ENCODE measurements around the gene PHF8. TPM values are rescaled to one million over a fixed set of nuclear protein-coding genes. Genes with fewer than 3 reads are reported as not detected.

The PHF8 gene
- total RNA-seq, 1 experiment from 2014 or later: 26.7 TPM

DNA sequence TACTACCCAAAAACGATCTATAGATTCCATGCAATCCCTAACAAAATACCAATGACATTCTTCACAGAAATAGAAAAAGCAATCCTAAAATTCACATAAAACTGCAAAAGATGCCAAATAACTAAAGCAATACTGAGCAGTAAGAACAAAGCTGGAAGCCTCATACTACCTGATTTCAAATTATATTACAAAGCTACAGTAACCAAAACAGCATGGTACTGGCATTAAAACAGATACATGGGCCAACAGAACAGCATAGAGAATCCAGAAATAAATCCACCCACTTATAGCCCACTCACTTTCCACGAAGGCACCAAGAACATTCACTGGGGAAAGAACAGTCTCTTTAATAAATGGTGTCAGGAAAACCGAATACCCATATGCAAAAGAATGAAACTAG lies 74.7 kb downstream of the PHF8 start:
- no peaks in the 10 kb centered on the region for H3K9me3 Mint-ChIP-seq (ENCODE audit: unreplicated experiment)
- DNase-seq: no peak
- Histone ChIP-seq H3K4me3 (ENCODE audit: low read depth, low read length) (no peak overlapping the region), H3K4me1 (no peaks in the 10 kb centered on the region), H3K36me3 (ENCODE audit: control insufficient read depth, insufficient read depth, low read length) (no peaks in the 10 kb centered on the region), H3K9me3 (no peaks in the 10 kb centered on the region), H3K27me3 (replicated peaks; ENCODE audit: control insufficient read depth, insufficient read depth, low read length) (no peaks in the 10 kb centered on the region)
- H3K4me1 Mint-ChIP-seq (ENCODE audit: low read depth, unreplicated experiment): peaks cover 8% of the 10 kb centered on the region
- TF ChIP-seq CTCF (IDR thresholded peaks at IDR 0.05; ENCODE audit: insufficient read depth in 1 of 2, low read depth in 1 of 2, low read length in 1 of 2, severe bottlenecking in 1 of 2, unreplicated experiment in 1 of 2): no peak
- intact Hi-C loops (cut with micrococcal nuclease; ENCODE audit: unreplicated experiment): no loop called here
- POLR2A ChIA-PET: no interaction called here
- BruUV-seq (replicated peaks): no TSS peak
- no peak overlapping the region for H3K4me3 Mint-ChIP-seq (ENCODE audit: unreplicated experiment)
- no peaks in the 10 kb centered on the region for H3K27me3 Mint-ChIP-seq (ENCODE audit: insufficient read depth, unreplicated experiment)
- H3K27ac Mint-ChIP-seq (ENCODE audit: unreplicated experiment): no peak overlapping the region
- H3K36me3 Mint-ChIP-seq (ENCODE audit: insufficient read depth, unreplicated experiment): peaks cover 33% of the 10 kb centered on the region
- CTCF ChIA-PET: no interaction called here

DNA sequence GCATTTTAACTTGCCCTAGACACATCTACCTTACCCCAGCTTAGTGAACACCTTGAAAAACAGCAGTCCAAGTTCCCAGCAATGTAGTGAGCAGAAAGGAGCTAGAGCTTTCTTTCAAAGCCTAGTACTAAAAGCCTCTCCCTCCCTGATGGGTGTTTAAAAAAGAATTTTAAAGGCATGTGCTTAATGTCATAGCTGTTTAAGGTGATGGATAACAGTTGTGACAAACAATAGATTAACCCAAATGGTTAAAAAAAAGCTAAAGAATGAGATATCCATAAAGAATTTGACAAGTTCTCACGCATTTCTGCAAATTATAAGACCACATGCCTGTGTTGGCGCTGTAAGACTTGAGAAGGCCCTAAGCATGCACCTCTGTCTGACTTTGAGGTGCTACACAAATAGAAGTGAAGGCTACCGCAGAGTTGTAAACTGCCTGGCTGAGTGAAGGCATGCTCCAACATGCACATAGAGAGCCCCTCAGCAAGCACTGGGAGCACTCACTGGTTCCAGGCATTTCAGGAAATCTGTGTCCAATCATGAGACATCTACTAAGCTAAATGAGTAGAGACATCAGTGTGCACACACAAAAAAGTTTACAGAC lies 94.0 kb downstream of the PHF8 start:
- POLR2A ChIA-PET: no interaction called here

DNA sequence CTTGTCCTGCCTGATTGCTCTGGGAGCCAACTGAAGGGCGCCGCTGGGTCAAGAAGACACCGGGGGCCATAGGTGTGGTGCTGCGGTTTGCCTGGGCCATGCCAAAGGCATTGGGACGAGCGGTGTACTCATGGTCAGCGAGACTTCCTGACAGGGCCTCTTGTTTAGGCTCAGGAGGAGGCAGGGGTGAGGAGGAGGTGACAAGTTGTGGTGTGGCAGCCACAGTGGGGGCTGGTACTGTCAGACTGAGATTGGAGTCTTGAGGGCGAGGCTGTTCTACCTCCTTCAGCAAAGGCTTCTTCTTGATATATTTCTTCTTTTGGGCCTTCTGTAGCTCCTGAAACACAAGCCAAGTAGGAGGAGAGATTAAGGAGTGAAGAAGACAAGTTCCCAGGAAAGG lies 104.1 kb downstream of the PHF8 start:
- no peak for DNase-seq
- no peaks in the 10 kb centered on the region for H3K9me3 Mint-ChIP-seq (ENCODE audit: unreplicated experiment)
- no peak overlapping the region for H3K27ac Mint-ChIP-seq (ENCODE audit: unreplicated experiment)
- H3K4me1 Mint-ChIP-seq (ENCODE audit: low read depth, unreplicated experiment): no peaks in the 10 kb centered on the region
- POLR2A ChIA-PET: no interaction called here
- H3K36me3 ChIP-seq (ENCODE audit: control insufficient read depth, insufficient read depth, low read length): no peaks in the 10 kb centered on the region
- H3K36me3 Mint-ChIP-seq (ENCODE audit: insufficient read depth, unreplicated experiment): peaks cover 6% of the 10 kb centered on the region
- H3K4me1 ChIP-seq: no peaks in the 10 kb centered on the region
- H3K9me3 ChIP-seq: no peaks in the 10 kb centered on the region
- CTCF ChIA-PET: no interaction called here
- H3K4me3 Mint-ChIP-seq (ENCODE audit: unreplicated experiment): no peak overlapping the region
- intact Hi-C loops (cut with micrococcal nuclease; ENCODE audit: unreplicated experiment): no loop called here
- no peak for TF ChIP-seq CTCF (IDR thresholded peaks at IDR 0.05; ENCODE audit: insufficient read depth in 1 of 2, low read depth in 1 of 2, low read length in 1 of 2, severe bottlenecking in 1 of 2, unreplicated experiment in 1 of 2)
- H3K4me3 ChIP-seq (ENCODE audit: low read depth, low read length): no peak overlapping the region
- no peaks in the 10 kb centered on the region for H3K27me3 ChIP-seq (replicated peaks; ENCODE audit: control insufficient read depth, insufficient read depth, low read length)
- BruUV-seq (replicated peaks): no TSS peak
- no peaks in the 10 kb centered on the region for H3K27me3 Mint-ChIP-seq (ENCODE audit: insufficient read depth, unreplicated experiment)

More for the DNA sequence above, 94.0 kb downstream of the PHF8 start:
- no peaks in the 10 kb centered on the region for H3K27me3 Mint-ChIP-seq (ENCODE audit: insufficient read depth, unreplicated experiment)
- DNase-seq: no peak
- no peaks in the 10 kb centered on the region for H3K9me3 ChIP-seq
- H3K27me3 ChIP-seq (replicated peaks; ENCODE audit: control insufficient read depth, insufficient read depth, low read length): no peaks in the 10 kb centered on the region
- H3K27ac Mint-ChIP-seq (ENCODE audit: unreplicated experiment): no peak overlapping the region
- no peaks in the 10 kb centered on the region for H3K36me3 ChIP-seq (ENCODE audit: control insufficient read depth, insufficient read depth, low read length)
- BruUV-seq (replicated peaks): no TSS peak
- H3K4me1 Mint-ChIP-seq (ENCODE audit: low read depth, unreplicated experiment): no peaks in the 10 kb centered on the region
- no peak overlapping the region for H3K4me3 ChIP-seq (ENCODE audit: low read depth, low read length)
- H3K4me1 ChIP-seq: no peaks in the 10 kb centered on the region
- TF ChIP-seq CTCF (IDR thresholded peaks at IDR 0.05; ENCODE audit: insufficient read depth in 1 of 2, low read depth in 1 of 2, low read length in 1 of 2, severe bottlenecking in 1 of 2, unreplicated experiment in 1 of 2): no peak
- intact Hi-C loops (cut with micrococcal nuclease; ENCODE audit: unreplicated experiment): no loop called here
- H3K4me3 Mint-ChIP-seq (ENCODE audit: unreplicated experiment): no peak overlapping the region
- H3K36me3 Mint-ChIP-seq (ENCODE audit: insufficient read depth, unreplicated experiment): peaks cover 23% of the 10 kb centered on the region
- CTCF ChIA-PET: no interaction called here
- H3K9me3 Mint-ChIP-seq (ENCODE audit: unreplicated experiment): no peaks in the 10 kb centered on the region
